ENCODE results near the gene ITM2B.

ITM2B gene

DNA sequence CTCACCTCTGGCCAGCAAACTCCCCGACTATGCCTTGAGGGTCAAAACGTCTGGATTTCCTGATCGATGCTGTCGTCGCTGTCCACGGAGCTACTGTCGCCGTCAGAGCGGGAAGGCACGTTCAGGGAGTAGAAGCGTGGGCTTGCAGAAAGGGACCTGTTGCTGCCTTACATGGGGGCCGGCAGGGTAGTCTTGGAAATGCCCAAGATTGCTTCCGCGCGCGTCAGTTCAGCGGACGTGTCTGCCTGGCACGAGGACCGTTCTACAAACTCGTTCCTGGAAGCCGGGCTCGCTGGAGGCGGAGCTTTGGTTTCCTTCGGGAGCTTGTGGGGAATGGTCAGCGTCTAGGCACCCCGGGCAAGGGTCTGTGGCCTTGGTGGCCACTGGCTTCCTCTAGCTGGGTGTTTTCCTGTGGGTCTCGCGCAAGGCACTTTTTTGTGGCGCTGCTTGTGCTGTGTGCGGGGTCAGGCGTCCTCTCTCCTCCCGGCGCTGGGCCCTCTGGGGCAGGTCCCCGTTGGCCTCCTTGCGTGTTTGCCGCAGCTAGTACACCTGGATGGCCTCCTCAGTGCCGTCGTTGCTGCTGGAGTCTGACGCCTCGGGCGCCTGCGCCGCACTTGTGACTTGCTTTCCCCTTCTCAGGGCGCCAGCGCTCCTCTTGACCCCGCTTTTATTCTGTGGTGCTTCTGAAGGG is 86.0 kb downstream of the ITM2B start:
- peak overlapping the region in 1 of 2 donors; percentile 10 for H3K9ac ChIP-seq (ENCODE audit: low read depth in 1 of 2, low read length in 2 of 2)
- H3K27me3 ChIP-seq (ENCODE audit: control insufficient read depth in 1 of 2, insufficient read depth in 2 of 2, low read length in 2 of 2) = no peaks in the 10 kb centered on the region
- peaks cover 0 to 7% of the 10 kb centered on the region in 2 donors for H3K4me1 ChIP-seq (ENCODE audit: control insufficient read depth in 1 of 2, insufficient read depth in 2 of 2, low read length in 2 of 2)
- H3K36me3 ChIP-seq (ENCODE audit: control insufficient read depth in 1 of 2, insufficient read depth in 2 of 2, low read length in 2 of 2) = peaks cover 4 to 12% of the 10 kb centered on the region in 2 donors
- peaks cover 4 to 8% of the 10 kb centered on the region in 2 donors for H3K9me3 ChIP-seq (ENCODE audit: control insufficient read depth in 1 of 2, low read length in 2 of 2)
- no peak overlapping the region for H3K27ac ChIP-seq (ENCODE audit: low read depth, low read length)
- peak overlapping the region; percentile 59 to 64 for H3K4me3 ChIP-seq (ENCODE audit: low read depth in 1 of 2, low read length in 2 of 2)
